Cardiac fibroblast (primary cell): ENCODE results near the gene LIMD2.

ENCODE experiments used
- DNase-seq, 2 donors: peaks; one replicate each; pipeline versions ENCODE4 v3.0.0 to v3.0.0-alpha.2; 2010; ENCODE audit warnings: low read depth in 2 of 2
- H3K4me3 ChIP-seq, 2 donors: replicated peaks in 1 of 2; 1 replicate in 1 of 2; 2 replicates in 1 of 2; pipeline ENCODE4 v1.5.1; 2011; ENCODE audit warnings: low read depth in 2 of 2, low read length in 2 of 2, mild to moderate bottlenecking in 2 of 2, moderate library complexity in 1 of 2
- CTCF ChIP-seq: IDR thresholded peaks from one replicate; pipeline ENCODE4 v1.5.1; 2011; ENCODE audit warnings: low read depth, mild to moderate bottlenecking, low read length, inconsistent platforms

Gene LIMD2

GRCh38 chr17:63701868-63702720 is 2.2 kb upstream of the LIMD2 start:
- no peak for DNase-seq
- TF ChIP-seq CTCF: no peak
- H3K4me3 ChIP-seq: no peak overlapping the region

GRCh38 chr17:63701456-63701820 is 1.5 kb upstream of the LIMD2 start:
- no peak for TF ChIP-seq CTCF
- H3K4me3 ChIP-seq: no peak overlapping the region
- no peak for DNase-seq

GRCh38 chr17:63700528-63701455 is 867 bp upstream of the LIMD2 start:
- TF ChIP-seq CTCF: no peak
- peak; percentile 41 to 73 for DNase-seq
- peak overlapping the region; percentile 32 to 44 for H3K4me3 ChIP-seq

GRCh38 chr17:63698886-63699637 is 863 bp downstream of the LIMD2 start:
- no peak for TF ChIP-seq CTCF
- peak overlapping the region; percentile 49 to 50 for H3K4me3 ChIP-seq
- DNase-seq: peak; percentile 23 to 49

- H3K4me3 ChIP-seq: peak overlapping the region; percentile 49 to 50
- DNase-seq: no peak
- TF ChIP-seq CTCF: no peak
These were observed 1.5 kb downstream of the LIMD2 start for GRCh38 chr17:63698381-63698885.
